HG02938 (cell line): ENCODE measurements around the gene SOX15.
"Not testable (repeated sequence)": the region's sequence is repeated elsewhere in the genome, so short reads cannot be mapped to it uniquely, and the experiment has no call there.

Experiments
- ATAC-seq: cut with Tn5 transposase; IDR thresholded peaks from one replicate; pipeline ENCODE4 v1.9.1; 2021; ENCODE audit warnings: mild to moderate bottlenecking, moderate library complexity; ENCODE audit not compliant: unreplicated experiment

SOX15 gene

GRCh38 chr17:7589891-7590691 is at the start of gene SOX15:
Gene SOX15, minus strand, starts transcription at chr17:7590094. Its CDS starts 418 bp downstream, at chr17:7589676.
- ATAC-seq, result no peak

- ATAC-seq, result no peak
These were observed 46.3 kb upstream of the SOX15 start for GRCh38 chr17:7636163-7636562.

GRCh38 chr17:7634384-7634783 is 44.5 kb upstream of the SOX15 start:
- no peak for ATAC-seq

GRCh38 chr17:7633093-7633492 is 43.2 kb upstream of the SOX15 start:
- ATAC-seq, result no peak

GRCh38 chr17:7632492-7632894 is 42.6 kb upstream of the SOX15 start:
- ATAC-seq, result no peak

GRCh38 chr17:7631398-7632380 is 41.8 kb upstream of the SOX15 start:
- no peak for ATAC-seq

GRCh38 chr17:7629939-7630571 is 40.2 kb upstream of the SOX15 start, which contains the start of gene SHBG:
Gene SHBG, plus strand, starts transcription at chr17:7630135. Its CDS starts 38 bp downstream, at chr17:7630173.
- ATAC-seq, result no peak

GRCh38 chr17:7627250-7628121 is 37.6 kb upstream of the SOX15 start, which contains the start of gene SAT2:
Gene SAT2, minus strand, starts transcription at chr17:7627821. Its CDS starts 186 bp downstream, at chr17:7627635.
- ATAC-seq, result peak; percentile 71

GRCh38 chr17:7626956-7627249 is 37.0 kb upstream of the SOX15 start:
- ATAC-seq, result no peak

GRCh38 chr17:7626307-7626706 is 36.4 kb upstream of the SOX15 start:
- ATAC-seq, result no peak

- not testable (repeated sequence) for ATAC-seq
These were observed 35.9 kb upstream of the SOX15 start for GRCh38 chr17:7625749-7626148.

- ATAC-seq, result no peak
These were observed 33.8 kb upstream of the SOX15 start for GRCh38 chr17:7623661-7624060.

GRCh38 chr17:7620835-7621234 is 30.9 kb upstream of the SOX15 start:
- ATAC-seq, result no peak

- no peak for ATAC-seq
These were observed 28.7 kb upstream of the SOX15 start for GRCh38 chr17:7618608-7619007.

- ATAC-seq, result no peak
These were observed 25.4 kb upstream of the SOX15 start for GRCh38 chr17:7615265-7615747.

GRCh38 chr17:7614425-7615264 is 24.8 kb upstream of the SOX15 start, which contains the start of gene FXR2:
Gene FXR2, minus strand, starts transcription at chr17:7614897. Its CDS starts 365 bp downstream, at chr17:7614532.
- peak; percentile 86 for ATAC-seq

- ATAC-seq, result peak; percentile 1
These were observed 24.0 kb upstream of the SOX15 start for GRCh38 chr17:7613769-7614424.

- ATAC-seq, result no peak
These were observed 22.4 kb upstream of the SOX15 start for GRCh38 chr17:7612294-7612640.
